Coronary artery (tissue), 2 donors: Measurements from ENCODE around the gene SHISA2.
A peak's percentile ranks its signal among the peaks of the same experiment; 100 is the strongest.
"Not testable (repeated sequence)": the region's sequence is repeated elsewhere in the genome, so short reads cannot be mapped to it uniquely, and the experiment has no call there.

Experiments used
- DNase-seq: peaks from one replicate; pipeline ENCODE4 v3.0.0-alpha.2; 2017; ENCODE audit warnings: low spot score
- H3K27ac ChIP-seq, 2 donors: fragments of 200-600 bp; sonication (generic); one replicate each; pipeline ENCODE4 v1.5.1; 2016 to 2019
- H3K4me3 ChIP-seq: fragments of 200-600 bp; sonication (generic); 2 replicates; pipeline ENCODE4 v1.5.1; 2016; ENCODE audit warnings: mild to moderate bottlenecking, moderate library complexity
- TF ChIP-seq, protein P1 (sequence below): fragments of 200-600 bp; sonication (generic); IDR thresholded peaks from one replicate; pipeline ENCODE4 v1.5.1; 2019; ENCODE audit warnings: antibody characterized with exemption

SHISA2 gene

GRCh38 chr13:26051657-26052311 lies at the start of gene SHISA2:
Gene SHISA2 (minus strand): TSS chr13:26052016. CDS start chr13:26050975, 1,041 bp downstream.
- no peak for DNase-seq
- Histone ChIP-seq H3K4me3 (peak within 1 kb of the TSS; percentile 73), H3K27ac (no peak within 1 kb of the TSS)
- TF ChIP-seq, protein P1, sequence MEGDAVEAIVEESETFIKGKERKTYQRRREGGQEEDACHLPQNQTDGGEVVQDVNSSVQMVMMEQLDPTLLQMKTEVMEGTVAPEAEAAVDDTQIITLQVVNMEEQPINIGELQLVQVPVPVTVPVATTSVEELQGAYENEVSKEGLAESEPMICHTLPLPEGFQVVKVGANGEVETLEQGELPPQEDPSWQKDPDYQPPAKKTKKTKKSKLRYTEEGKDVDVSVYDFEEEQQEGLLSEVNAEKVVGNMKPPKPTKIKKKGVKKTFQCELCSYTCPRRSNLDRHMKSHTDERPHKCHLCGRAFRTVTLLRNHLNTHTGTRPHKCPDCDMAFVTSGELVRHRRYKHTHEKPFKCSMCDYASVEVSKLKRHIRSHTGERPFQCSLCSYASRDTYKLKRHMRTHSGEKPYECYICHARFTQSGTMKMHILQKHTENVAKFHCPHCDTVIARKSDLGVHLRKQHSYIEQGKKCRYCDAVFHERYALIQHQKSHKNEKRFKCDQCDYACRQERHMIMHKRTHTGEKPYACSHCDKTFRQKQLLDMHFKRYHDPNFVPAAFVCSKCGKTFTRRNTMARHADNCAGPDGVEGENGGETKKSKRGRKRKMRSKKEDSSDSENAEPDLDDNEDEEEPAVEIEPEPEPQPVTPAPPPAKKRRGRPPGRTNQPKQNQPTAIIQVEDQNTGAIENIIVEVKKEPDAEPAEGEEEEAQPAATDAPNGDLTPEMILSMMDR, result no peak

- TF ChIP-seq, protein P1, result no peak
- no peak overlapping the region for H3K27ac ChIP-seq
- DNase-seq, result no peak
- H3K4me3 ChIP-seq, result no peak overlapping the region
Observed at GRCh38 chr13:26095846-26096610, 44.2 kb upstream of the SHISA2 start.

DNA sequence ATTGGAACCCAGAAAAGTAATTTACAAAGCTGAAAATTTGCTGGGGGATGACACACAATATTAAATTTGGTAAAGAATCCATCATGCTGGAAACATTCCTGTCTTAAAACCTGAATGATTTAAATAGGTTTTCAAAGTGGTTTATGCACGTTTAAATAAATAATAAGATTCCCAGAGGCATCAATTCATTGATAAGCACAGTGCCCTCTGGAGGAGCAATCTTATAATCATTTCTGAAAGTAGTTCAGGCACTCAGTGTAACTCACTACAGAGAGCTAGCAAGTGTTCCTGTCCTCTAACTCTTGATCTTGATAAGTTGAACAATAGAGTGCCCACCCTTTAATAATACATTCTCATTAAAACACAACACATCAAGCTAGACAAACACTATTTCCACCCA lies 43.5 kb upstream of the SHISA2 start:
- no peak for DNase-seq
- Histone ChIP-seq H3K27ac (no peak overlapping the region), H3K4me3 (no peak overlapping the region)
- TF ChIP-seq, protein P1, result no peak

- H3K4me3 ChIP-seq, DNase-seq, H3K27ac ChIP-seq: not testable (repeated sequence)
Observed at GRCh38 chr13:26076821-26077220, 25.0 kb upstream of the SHISA2 start.

- TF ChIP-seq, protein P1, result no peak
- no peak for DNase-seq
Observed at GRCh38 chr13:26075498-26075897, 23.7 kb upstream of the SHISA2 start.

DNA sequence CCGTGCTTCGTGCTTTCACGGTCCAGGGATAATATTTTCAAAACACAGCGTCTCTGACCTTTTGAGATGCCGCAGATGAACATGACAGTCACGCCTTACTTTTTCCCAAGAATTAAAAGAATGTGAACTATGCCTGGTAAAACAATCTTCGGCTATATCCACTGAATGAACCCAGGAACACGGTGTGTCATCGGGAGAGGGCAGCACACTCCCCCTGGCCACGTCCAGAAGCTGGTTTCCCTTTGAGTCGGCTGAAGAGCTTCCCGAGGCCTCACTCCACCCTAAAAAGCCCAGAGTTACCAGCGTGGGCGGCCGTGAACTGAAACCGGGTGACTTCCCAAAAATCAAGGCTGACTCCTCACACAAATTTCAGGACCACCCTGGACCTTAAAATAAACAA lies 22.9 kb upstream of the SHISA2 start:
- no peak for DNase-seq
- TF ChIP-seq, protein P1, result no peak
- Histone ChIP-seq H3K4me3 (no peak overlapping the region), H3K27ac (no peak overlapping the region)

More at GRCh38 chr13:26075498-26075897, 23.7 kb upstream of the SHISA2 start:
- Histone ChIP-seq H3K27ac (no peak overlapping the region), H3K4me3 (no peak overlapping the region)

GRCh38 chr13:26072335-26072734 lies 20.5 kb upstream of the SHISA2 start:
- not testable (repeated sequence) for DNase-seq, H3K27ac ChIP-seq, H3K4me3 ChIP-seq

GRCh38 chr13:26071691-26072090 lies 19.9 kb upstream of the SHISA2 start:
- TF ChIP-seq, protein P1, result no peak
- Histone ChIP-seq H3K4me3 (no peak overlapping the region), H3K27ac (no peak overlapping the region)
- no peak for DNase-seq

GRCh38 chr13:26069642-26070041 lies 17.8 kb upstream of the SHISA2 start:
- not testable (repeated sequence) for H3K4me3 ChIP-seq, H3K27ac ChIP-seq, DNase-seq

GRCh38 chr13:26068372-26068771 lies 16.6 kb upstream of the SHISA2 start:
- DNase-seq, H3K27ac ChIP-seq, H3K4me3 ChIP-seq: not testable (repeated sequence)
